ENCODE measurements around the gene CASP7. TPM values are rescaled to one million over a fixed set of nuclear protein-coding genes. Genes with fewer than 3 reads are reported as not detected.

CASP7 gene
- polyA plus RNA-seq, 3 donors: 9.9 to 26.1 (median 16.0) TPM

- H3K4me3 Mint-ChIP-seq: no peak overlapping the region
- H3K27ac Mint-ChIP-seq: no peak overlapping the region
- Histone ChIP-seq H3K36me3 (replicated peaks in 1 of 2; ENCODE audit: control insufficient read depth in 1 of 2, insufficient read depth in 2 of 2, low read length in 2 of 2) (no peaks in the 10 kb centered on the region), H3K4me2 (replicated peaks; ENCODE audit: extremely low read depth, low read length, poor library complexity, severe bottlenecking) (no peak overlapping the region), H3K4me3 (replicated peaks in 1 of 3; ENCODE audit: low read depth in 2 of 3, low read length in 3 of 3) (no peak overlapping the region), H3K27ac (ENCODE audit: low read depth in 1 of 2, low read length in 2 of 2) (no peak overlapping the region), H3K9ac (ENCODE audit: insufficient read depth, low read length, poor library complexity, severe bottlenecking) (no peak overlapping the region), H2AFZ (ENCODE audit: insufficient read depth, low read depth, low read length, poor library complexity, severe bottlenecking) (no peak overlapping the region), H4K20me1 (ENCODE audit: insufficient read depth, low read length) (no peaks in the 10 kb centered on the region), H3K27me3 (ENCODE audit: control insufficient read depth in 2 of 2, insufficient read depth in 2 of 2, low read length in 2 of 2) (peaks cover 0 to 2% of the 10 kb centered on the region in 2 donors), H3K9me3 (replicated peaks in 1 of 2; ENCODE audit: control insufficient read depth in 1 of 2, insufficient read depth in 1 of 2, low read length in 2 of 2) (no peaks in the 10 kb centered on the region), H3K79me2 (ENCODE audit: insufficient read depth, low read length) (no peaks in the 10 kb centered on the region), H3K4me1 (ENCODE audit: control insufficient read depth in 1 of 2, insufficient read depth in 2 of 2, low read length in 2 of 2) (no peaks in the 10 kb centered on the region)
- H3K27me3 Mint-ChIP-seq (ENCODE audit: low read depth in 3 of 3): peaks cover 2 to 5% (median 5%) of the 10 kb centered on the region in 3 donors
- no peak for DNase-seq
- WGBS (ENCODE audit: insufficient coverage): 94% methylated on average over 5 of the region's 9 CpGs
- TF ChIP-seq, protein P1, sequence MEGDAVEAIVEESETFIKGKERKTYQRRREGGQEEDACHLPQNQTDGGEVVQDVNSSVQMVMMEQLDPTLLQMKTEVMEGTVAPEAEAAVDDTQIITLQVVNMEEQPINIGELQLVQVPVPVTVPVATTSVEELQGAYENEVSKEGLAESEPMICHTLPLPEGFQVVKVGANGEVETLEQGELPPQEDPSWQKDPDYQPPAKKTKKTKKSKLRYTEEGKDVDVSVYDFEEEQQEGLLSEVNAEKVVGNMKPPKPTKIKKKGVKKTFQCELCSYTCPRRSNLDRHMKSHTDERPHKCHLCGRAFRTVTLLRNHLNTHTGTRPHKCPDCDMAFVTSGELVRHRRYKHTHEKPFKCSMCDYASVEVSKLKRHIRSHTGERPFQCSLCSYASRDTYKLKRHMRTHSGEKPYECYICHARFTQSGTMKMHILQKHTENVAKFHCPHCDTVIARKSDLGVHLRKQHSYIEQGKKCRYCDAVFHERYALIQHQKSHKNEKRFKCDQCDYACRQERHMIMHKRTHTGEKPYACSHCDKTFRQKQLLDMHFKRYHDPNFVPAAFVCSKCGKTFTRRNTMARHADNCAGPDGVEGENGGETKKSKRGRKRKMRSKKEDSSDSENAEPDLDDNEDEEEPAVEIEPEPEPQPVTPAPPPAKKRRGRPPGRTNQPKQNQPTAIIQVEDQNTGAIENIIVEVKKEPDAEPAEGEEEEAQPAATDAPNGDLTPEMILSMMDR (IDR thresholded peaks at IDR 0.05): no peak
- H3K9me3 Mint-ChIP-seq: peaks cover 0 to 2% (median 0%) of the 10 kb centered on the region in 7 donors
- H3K36me3 Mint-ChIP-seq: no peaks in the 10 kb centered on the region
- no peaks in the 10 kb centered on the region for H3K4me1 Mint-ChIP-seq
- intact Hi-C loops (cut with micrococcal nuclease): no loop called here
Observed at GRCh38 chr10:113754768-113755167, 75.1 kb downstream of the CASP7 start.

DNA sequence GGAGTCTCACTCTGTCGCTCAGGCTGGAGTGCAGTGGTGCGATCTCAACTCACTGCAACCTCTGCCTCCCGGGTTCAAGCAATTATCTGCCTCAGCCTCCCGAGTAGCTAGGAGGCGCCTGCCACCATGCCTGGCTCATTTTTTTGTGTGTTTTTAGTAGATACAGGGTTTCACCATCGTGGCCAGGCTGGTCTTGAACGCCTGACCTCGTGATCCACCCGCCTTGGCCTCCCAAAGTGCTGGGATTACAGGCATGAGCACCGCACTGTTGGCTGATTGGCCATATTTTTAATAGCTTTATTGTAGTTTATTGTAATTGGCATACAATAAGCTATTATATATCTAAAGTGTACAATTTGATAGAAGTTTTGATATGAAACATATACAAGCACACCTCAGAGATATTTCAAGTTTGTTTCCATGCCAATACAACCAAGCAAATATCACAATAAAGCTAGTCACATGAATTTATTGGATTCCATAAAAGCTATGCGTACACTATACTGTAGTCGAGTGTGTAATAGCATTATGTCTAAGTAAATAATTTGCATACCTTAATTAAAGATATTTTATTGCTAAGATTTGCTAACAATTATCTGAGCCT lies 77.3 kb downstream of the CASP7 start:
- H3K4me3 Mint-ChIP-seq: no peak overlapping the region
- H3K27me3 ChIP-seq (ENCODE audit: control insufficient read depth in 2 of 2, insufficient read depth in 2 of 2, low read length in 2 of 2): peaks cover 0 to 2% of the 10 kb centered on the region in 2 donors
- no peak overlapping the region for H3K4me3 ChIP-seq (replicated peaks in 1 of 3; ENCODE audit: low read depth in 2 of 3, low read length in 3 of 3)
- TF ChIP-seq, protein P1 (IDR thresholded peaks at IDR 0.05): no peak
- no peaks in the 10 kb centered on the region for H3K4me1 Mint-ChIP-seq
- H3K36me3 ChIP-seq (replicated peaks in 1 of 2; ENCODE audit: control insufficient read depth in 1 of 2, insufficient read depth in 2 of 2, low read length in 2 of 2): no peaks in the 10 kb centered on the region
- WGBS (ENCODE audit: insufficient coverage): 96% methylated on average over 7 of the region's 12 CpGs
- H3K4me1 ChIP-seq (ENCODE audit: control insufficient read depth in 1 of 2, insufficient read depth in 2 of 2, low read length in 2 of 2): no peaks in the 10 kb centered on the region
- no peaks in the 10 kb centered on the region for H3K36me3 Mint-ChIP-seq
- no peak overlapping the region for H3K27ac ChIP-seq (ENCODE audit: low read depth in 1 of 2, low read length in 2 of 2)
- no peaks in the 10 kb centered on the region for H3K79me2 ChIP-seq (ENCODE audit: insufficient read depth, low read length)
- intact Hi-C loops (cut with micrococcal nuclease): no loop called here
- peaks cover 0 to 2% (median 0%) of the 10 kb centered on the region in 7 donors for H3K9me3 Mint-ChIP-seq
- no peaks in the 10 kb centered on the region for H3K9me3 ChIP-seq (replicated peaks in 1 of 2; ENCODE audit: control insufficient read depth in 1 of 2, insufficient read depth in 1 of 2, low read length in 2 of 2)
- peaks cover 0 to 5% (median 5%) of the 10 kb centered on the region in 3 donors for H3K27me3 Mint-ChIP-seq (ENCODE audit: low read depth in 3 of 3)
- no peak overlapping the region for H3K27ac Mint-ChIP-seq
- no peaks in the 10 kb centered on the region for H4K20me1 ChIP-seq (ENCODE audit: insufficient read depth, low read length)
- no peak for DNase-seq
- no peak overlapping the region for H2AFZ ChIP-seq (ENCODE audit: insufficient read depth, low read depth, low read length, poor library complexity, severe bottlenecking)
- H3K4me2 ChIP-seq (replicated peaks; ENCODE audit: extremely low read depth, low read length, poor library complexity, severe bottlenecking): no peak overlapping the region
- H3K9ac ChIP-seq (ENCODE audit: insufficient read depth, low read length, poor library complexity, severe bottlenecking): no peak overlapping the region

Measured in CD14-positive monocyte (primary cell).